ENCODE results near the gene RPP14. TPM values are rescaled to one million over a fixed set of nuclear protein-coding genes. Genes with fewer than 3 reads are reported as not detected.
"Not testable (repeated sequence)": the region's sequence is repeated elsewhere in the genome, so short reads cannot be mapped to it uniquely, and the experiment has no call there.

The RPP14 gene
- total RNA-seq, 4 donors from 2014 or later, result 9.1 to 16.0 (median 10.4) TPM

DNA sequence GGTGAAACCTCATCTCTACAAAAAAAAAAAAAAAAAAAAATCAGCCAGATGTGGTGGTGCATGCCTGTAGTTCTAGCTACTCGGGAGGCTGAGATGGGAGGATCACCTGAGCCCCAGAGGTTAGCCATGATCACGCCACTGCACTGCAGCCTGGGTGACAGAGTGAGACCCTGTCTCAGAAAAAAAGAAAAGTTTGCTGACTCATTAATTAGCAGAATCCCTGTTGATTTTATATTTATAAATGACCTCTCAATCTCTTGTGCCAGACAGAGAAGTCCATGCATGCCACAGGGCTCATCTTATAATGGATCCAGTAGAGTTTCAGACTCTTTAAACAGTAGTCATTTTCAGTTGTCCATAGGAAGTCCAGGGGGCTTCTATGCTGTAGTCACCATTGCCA, 35.6 kb upstream of the RPP14 start:
- H3K36me3 ChIP-seq, result peaks cover 6 to 62% (median 40%) of the 10 kb centered on the region in 4 donors
- intact Hi-C loops (cut with DNase I), result no loop called here
- no peak overlapping the region for H3K27ac ChIP-seq (replicated peaks in 1 of 4)
- TF ChIP-seq CTCF (IDR thresholded peaks at IDR 0.05), result no peak
- no peak for TF ChIP-seq EP300 (IDR thresholded peaks at IDR 0.05)
- no peak for TF ChIP-seq POLR2AphosphoS5 (IDR thresholded peaks at IDR 0.05)
- TF ChIP-seq POLR2A (IDR thresholded peaks at IDR 0.05; ENCODE audit: low read depth), result no peak
- H3K4me3 ChIP-seq, result no peak overlapping the region
- WGBS, result 98% methylated on average over 2 of the region's 2 CpGs
- H3K9me3 ChIP-seq, result no peaks in the 10 kb centered on the region
- H3K4me1 ChIP-seq, result peaks cover 0 to 11% (median 10%) of the 10 kb centered on the region in 4 donors
- DNase-seq (ENCODE audit: extremely low spot score), result no peak
- H3K27me3 ChIP-seq, result no peaks in the 10 kb centered on the region

DNA sequence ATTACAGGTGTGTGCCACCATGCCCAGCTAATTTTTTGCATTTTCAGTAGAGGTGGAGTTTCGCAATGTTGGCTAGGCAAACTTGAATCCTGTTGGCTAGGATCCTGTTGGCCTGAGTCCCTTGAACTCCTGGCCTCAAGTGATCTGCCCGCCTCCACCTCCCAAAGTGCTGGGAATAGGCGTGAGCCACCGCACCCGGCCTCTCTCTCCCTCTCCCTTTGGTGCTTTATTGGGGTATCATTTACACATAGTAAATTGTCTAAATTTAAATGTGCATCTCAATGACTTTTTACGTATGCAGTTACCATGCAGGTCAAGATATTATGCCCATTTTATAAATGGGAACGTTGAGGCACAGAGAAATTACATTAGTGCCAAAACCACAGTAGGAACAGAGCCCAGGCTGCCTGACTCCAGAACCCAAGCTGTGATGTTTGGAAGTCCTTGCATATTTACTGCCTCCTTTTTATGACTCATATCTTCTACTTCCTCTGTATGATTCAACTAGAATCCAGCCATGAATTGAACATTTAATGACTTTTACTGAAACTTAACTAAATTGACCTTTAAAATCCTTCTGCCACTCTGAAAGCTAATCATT, 34.0 kb upstream of the RPP14 start:
- Histone ChIP-seq H3K27me3 (no peaks in the 10 kb centered on the region), H3K9me3 (no peaks in the 10 kb centered on the region), H3K4me1 (peaks cover 0 to 11% (median 4%) of the 10 kb centered on the region in 4 donors), H3K36me3 (peaks cover 6 to 67% (median 40%) of the 10 kb centered on the region in 4 donors), H3K4me3 (no peak overlapping the region), H3K27ac (replicated peaks in 1 of 4) (no peak overlapping the region)
- WGBS, result 82% methylated on average over 7 of the region's 7 CpGs
- TF ChIP-seq CTCF (IDR thresholded peaks at IDR 0.05) (no peak), EP300 (IDR thresholded peaks at IDR 0.05) (no peak), POLR2A (IDR thresholded peaks at IDR 0.05; ENCODE audit: low read depth) (no peak), POLR2AphosphoS5 (IDR thresholded peaks at IDR 0.05) (no peak)
- DNase-seq (ENCODE audit: extremely low spot score), result no peak
- intact Hi-C loops (cut with DNase I), result no loop called here

GRCh38 chr3:58272891-58273290, 33.2 kb upstream of the RPP14 start:
- no peak overlapping the region for H3K4me3 ChIP-seq
- intact Hi-C loops (cut with DNase I), result no loop called here
- no peaks in the 10 kb centered on the region for H3K27me3 ChIP-seq
- TF ChIP-seq POLR2AphosphoS5 (IDR thresholded peaks at IDR 0.05) (no peak), POLR2A (IDR thresholded peaks at IDR 0.05; ENCODE audit: low read depth) (no peak), EP300 (IDR thresholded peaks at IDR 0.05) (no peak), CTCF (IDR thresholded peaks at IDR 0.05) (no peak)
- peaks cover 6 to 58% (median 34%) of the 10 kb centered on the region in 4 donors for H3K36me3 ChIP-seq
- no peak overlapping the region for H3K27ac ChIP-seq (replicated peaks in 1 of 4)
- no peak for DNase-seq (ENCODE audit: extremely low spot score)
- H3K4me1 ChIP-seq, result peaks cover 0 to 11% (median 4%) of the 10 kb centered on the region in 4 donors
- H3K9me3 ChIP-seq, result no peaks in the 10 kb centered on the region
- WGBS, result 76% methylated on average over 3 of the region's 3 CpGs

- H3K4me3 ChIP-seq; H3K9me3 ChIP-seq; H3K27ac ChIP-seq (replicated peaks in 1 of 4); H3K27me3 ChIP-seq; DNase-seq (ENCODE audit: extremely low spot score); intact Hi-C loops (cut with DNase I): not testable (repeated sequence)
- Histone ChIP-seq H3K36me3 (peaks cover 6 to 54% (median 32%) of the 10 kb centered on the region in 4 donors), H3K4me1 (peaks cover 0 to 11% (median 4%) of the 10 kb centered on the region in 4 donors)
- WGBS, result 94% methylated on average over 3 of the region's 3 CpGs
Measured at GRCh38 chr3:58273362-58273761, 32.7 kb upstream of the RPP14 start.

GRCh38 chr3:58274027-58274614, 31.9 kb upstream of the RPP14 start:
- Histone ChIP-seq H3K36me3 (peaks cover 6 to 47% (median 25%) of the 10 kb centered on the region in 4 donors), H3K27ac (replicated peaks in 1 of 4) (no peak overlapping the region), H3K27me3 (no peaks in the 10 kb centered on the region), H3K9me3 (no peaks in the 10 kb centered on the region), H3K4me3 (no peak overlapping the region), H3K4me1 (peaks cover 0 to 11% (median 4%) of the 10 kb centered on the region in 4 donors)
- DNase-seq (ENCODE audit: extremely low spot score), result no peak
- intact Hi-C loops (cut with DNase I), result no loop called here
- no peak for TF ChIP-seq POLR2AphosphoS5 (IDR thresholded peaks at IDR 0.05)
- no peak for TF ChIP-seq POLR2A (IDR thresholded peaks at IDR 0.05; ENCODE audit: low read depth)
- TF ChIP-seq EP300 (IDR thresholded peaks at IDR 0.05), result no peak
- TF ChIP-seq CTCF (IDR thresholded peaks at IDR 0.05), result no peak
- 70% methylated on average over 3 of the region's 3 CpGs for WGBS
